Endothelial cell of umbilical vein (primary cell): Measurements from ENCODE around the gene WAC. TPM values are rescaled to one million over a fixed set of nuclear protein-coding genes. Genes with fewer than 3 reads are reported as not detected.

Source experiments
- BruUV-seq: library from RNA; stranded (reverse); fragments of 400-500 nt; replicated peaks from 2 replicates; lab custom pipeline; 2021; lab: Mats Ljungman, UMichigan
- CTCF ChIA-PET: fragments of 300-600, 350-600 bp; sonication (Branson Sonifier 250); formaldehyde crosslinking; loops from one replicate; lab custom pipeline; 2021; ENCODE audit warnings: antibody characterized with exemption, inconsistent platforms; lab: Charles Lee
- POLR2A ChIA-PET: fragments of 300-600, 350-600 bp; sonication (Branson Sonifier 250); formaldehyde crosslinking; loops from one replicate; lab custom pipeline; 2021; ENCODE audit warnings: antibody characterized with exemption, inconsistent platforms; lab: Charles Lee
- DNase-seq: peaks from one replicate; pipeline ENCODE4 v3.0.0-alpha.2; 2011; ENCODE audit warnings: low read depth, low spot score
- FAIRE-seq: peaks from 2 replicates; lab custom pipeline; 2011; peaks lifted over from hg19 to GRCh38; lab: Jason Lieb, UNC
- H2AFZ ChIP-seq: 2 replicates; pipeline ENCODE4 v1.6.0; 2012; ENCODE audit warnings: low read depth, low read length, control low read depth, inconsistent platforms
- H3K27ac ChIP-seq: 2 replicates; pipeline ENCODE4 v1.5.1; 2011; ENCODE audit warnings: low read depth, mild to moderate bottlenecking, control low read depth, low read length, moderate library complexity; ENCODE audit not compliant: insufficient read depth
- H3K27me3 ChIP-seq, 2 experiments: 2 replicates each; pipeline versions ENCODE4 v1.6.0 to v1.6.1; 2011; ENCODE audit warnings: low read length in 2 of 2, mixed read lengths in 1 of 2; ENCODE audit not compliant: control insufficient read depth in 2 of 2, insufficient read depth in 2 of 2
- H3K36me3 ChIP-seq, 2 experiments: 2 replicates in 1 of 2; 3 replicates in 1 of 2; pipeline ENCODE4 v1.5.1; 2011; ENCODE audit warnings: low read length in 2 of 2, mild to moderate bottlenecking in 1 of 2, moderate library complexity in 1 of 2; ENCODE audit not compliant: control insufficient read depth in 2 of 2, insufficient read depth in 2 of 2; ENCODE audit errors: extremely low read depth in 1 of 2
- H3K4me1 ChIP-seq: 3 replicates; pipeline ENCODE4 v1.5.1; 2011; ENCODE audit warnings: mild to moderate bottlenecking, low read length; ENCODE audit not compliant: control insufficient read depth, insufficient read depth; ENCODE audit errors: extremely low read depth
- H3K4me2 ChIP-seq: 2 replicates; pipeline ENCODE4 v1.6.1; 2011; ENCODE audit warnings: low read length, control low read depth, mixed read lengths; ENCODE audit not compliant: insufficient read depth
- H3K4me3 ChIP-seq, 3 experiments: fragments of 200-600 bp in 1 of 3; sonication (generic), shearing (Covaris generic) in 1 of 3; replicated peaks in 1 of 3; 2 replicates each; pipeline ENCODE4 v1.5.1; 2011 to 2016; ENCODE audit warnings: control low read depth in 3 of 3, low read length in 3 of 3, mild to moderate bottlenecking in 2 of 3, inconsistent platforms in 1 of 3, low read depth in 1 of 3, moderate library complexity in 1 of 3; ENCODE audit not compliant: insufficient read depth in 1 of 3
- H3K79me2 ChIP-seq: 2 replicates; pipeline ENCODE4 v1.6.0; 2012; ENCODE audit warnings: low read length, inconsistent platforms; ENCODE audit not compliant: control insufficient read depth, insufficient read depth
- H3K9ac ChIP-seq: replicated peaks from 2 replicates; pipeline ENCODE3; 2011; ENCODE audit warnings: low read length, control low read depth; ENCODE audit not compliant: insufficient read depth; ENCODE audit errors: extremely low read depth
- H3K9me1 ChIP-seq: replicated peaks from 3 replicates; pipeline ENCODE4 v1.6.0; 2011; ENCODE audit warnings: mild to moderate bottlenecking, low read length; ENCODE audit not compliant: control insufficient read depth, insufficient read depth; ENCODE audit errors: extremely low read depth
- H3K9me3 ChIP-seq: replicated peaks from 2 replicates; pipeline ENCODE4 v1.5.1; 2012; ENCODE audit warnings: low read length, inconsistent platforms; ENCODE audit not compliant: control insufficient read depth, insufficient read depth
- H4K20me1 ChIP-seq: replicated peaks from 2 replicates; pipeline ENCODE3; 2011; ENCODE audit warnings: mild to moderate bottlenecking, low read length; ENCODE audit not compliant: control insufficient read depth, insufficient read depth; ENCODE audit errors: extremely low read depth
- CTCF ChIP-seq, 2 donors: IDR thresholded peaks; 1 replicate in 1 of 2; 2 replicates in 1 of 2; pipeline ENCODE4 v1.5.1; 2011; ENCODE audit warnings: low read length in 2 of 2, mild to moderate bottlenecking in 2 of 2, moderate library complexity in 2 of 2, control low read depth in 1 of 2, inconsistent platforms in 1 of 2, low read depth in 1 of 2; ENCODE audit not compliant: insufficient read depth in 1 of 2; ENCODE audit errors: extremely low read depth in 1 of 2
- FOS ChIP-seq: IDR thresholded peaks from 2 replicates; pipeline ENCODE4 v1.6.1; 2011; ENCODE audit warnings: mild to moderate bottlenecking, low read length, moderate library complexity, borderline replicate concordance; ENCODE audit not compliant: insufficient read depth
- GATA2 ChIP-seq: IDR thresholded peaks from 2 replicates; pipeline ENCODE4 v1.7.0; 2011; ENCODE audit warnings: low read depth, mild to moderate bottlenecking, moderate library complexity, mixed read lengths, low read length; ENCODE audit not compliant: insufficient read length, insufficient read depth
- MAX ChIP-seq: IDR thresholded peaks from 2 replicates; pipeline ENCODE4 v1.6.1; 2011; ENCODE audit not compliant: insufficient read depth, insufficient read length
- MYC ChIP-seq: IDR thresholded peaks from one replicate; pipeline ENCODE4 v1.6.1; 2011; ENCODE audit warnings: mild to moderate bottlenecking, low read depth, low read length
- POLR2AphosphoS5 ChIP-seq: IDR thresholded peaks from 2 replicates; pipeline ENCODE4 v1.6.1; 2012; ENCODE audit warnings: low read depth, mild to moderate bottlenecking, control low read depth, low read length, moderate library complexity; ENCODE audit not compliant: insufficient read depth
- dilution Hi-C: fragments of 300-500 bp; cut with MboI; formaldehyde crosslinking; loops from one replicate; pipeline ENCODE4 v1.15.0; 2019; ENCODE audit warnings: low sequenced_read_pairs; ENCODE audit not compliant: extremely low pct_ligation_motif_present
- intact Hi-C: fragments of 100-400 bp; cut with micrococcal nuclease; formaldehyde crosslinking; loops from one replicate; pipeline ENCODE4 v1.10.0; 2022
- polyA plus RNA-seq, 4 experiments: library from polyadenylated mRNA; depleted of rRNA in 3 of 4; stranded (reverse) in 3 of 4; unstranded in 1 of 4; fragments of >200 nt; gene quantifications; 2 replicates each; pipeline versions ENCODE4 v1.2.1 to v1.2.3, GENCODE V29; 2011 to 2012; ENCODE audit warnings: missing spikeins in 1 of 4
- total RNA-seq: library from RNA; stranded (reverse); gene quantifications from 2 replicates; pipeline ENCODE4 v1.2.3, GENCODE V29; 2021

The WAC gene
- total and polyA plus RNA-seq, 2 donors (not counting 3 experiments of a cell fraction or from before 2014, with no cell fraction given), result 49.2 to 101 TPM

- CTCF ChIA-PET, result interaction anchor here (1.0 to 1.1 kb wide), 2 partner anchors 17 to 54 kb away, joined by 3 to 4 read pairs; no protein-coding TSS in a partner anchor
- dilution Hi-C loops (no loop called here), intact Hi-C loops (no loop called here)
- Histone ChIP-seq H3K4me3 (no peak overlapping the region), H3K36me3 (peaks cover 3 to 11% of the 10 kb centered on the region in 2 experiments), H3K27me3 (no peaks in the 10 kb centered on the region), H4K20me1 (peaks cover 15% of the 10 kb centered on the region), H3K27ac (no peak overlapping the region), H3K9me3 (no peaks in the 10 kb centered on the region), H3K4me1 (no peaks in the 10 kb centered on the region), H3K4me2 (no peak overlapping the region), H3K9ac (no peak overlapping the region), H3K9me1 (no peaks in the 10 kb centered on the region), H3K79me2 (peaks cover 83% of the 10 kb centered on the region), H2AFZ (no peak overlapping the region)
- FAIRE-seq (no peak), DNase-seq (no peak)
- POLR2A ChIA-PET, result no interaction called here
- BruUV-seq, result no TSS peak
- no peak for TF ChIP-seq CTCF (IDR thresholded peaks at IDR 0.05; ENCODE audit: extremely low read depth in 1 of 2, insufficient read depth in 1 of 2, low read depth in 1 of 2, low read length in 2 of 2)
- TF ChIP-seq FOS, result no peak
- no peak for TF ChIP-seq MYC
- no peak for TF ChIP-seq POLR2AphosphoS5
- TF ChIP-seq GATA2, result no peak
- no peak for TF ChIP-seq MAX
Measured at GRCh38 chr10:28604567-28605536, 71.9 kb downstream of the WAC start.
